ENCODE measurements around the gene CPT1C. TPM values are rescaled to one million over a fixed set of nuclear protein-coding genes. Genes with fewer than 3 reads are reported as not detected.

CPT1C gene
- total and polyA plus RNA-seq, 2 donors (not counting 1 experiment from before 2014, with no cell fraction given): 0.30 to 1.7 TPM

DNA sequence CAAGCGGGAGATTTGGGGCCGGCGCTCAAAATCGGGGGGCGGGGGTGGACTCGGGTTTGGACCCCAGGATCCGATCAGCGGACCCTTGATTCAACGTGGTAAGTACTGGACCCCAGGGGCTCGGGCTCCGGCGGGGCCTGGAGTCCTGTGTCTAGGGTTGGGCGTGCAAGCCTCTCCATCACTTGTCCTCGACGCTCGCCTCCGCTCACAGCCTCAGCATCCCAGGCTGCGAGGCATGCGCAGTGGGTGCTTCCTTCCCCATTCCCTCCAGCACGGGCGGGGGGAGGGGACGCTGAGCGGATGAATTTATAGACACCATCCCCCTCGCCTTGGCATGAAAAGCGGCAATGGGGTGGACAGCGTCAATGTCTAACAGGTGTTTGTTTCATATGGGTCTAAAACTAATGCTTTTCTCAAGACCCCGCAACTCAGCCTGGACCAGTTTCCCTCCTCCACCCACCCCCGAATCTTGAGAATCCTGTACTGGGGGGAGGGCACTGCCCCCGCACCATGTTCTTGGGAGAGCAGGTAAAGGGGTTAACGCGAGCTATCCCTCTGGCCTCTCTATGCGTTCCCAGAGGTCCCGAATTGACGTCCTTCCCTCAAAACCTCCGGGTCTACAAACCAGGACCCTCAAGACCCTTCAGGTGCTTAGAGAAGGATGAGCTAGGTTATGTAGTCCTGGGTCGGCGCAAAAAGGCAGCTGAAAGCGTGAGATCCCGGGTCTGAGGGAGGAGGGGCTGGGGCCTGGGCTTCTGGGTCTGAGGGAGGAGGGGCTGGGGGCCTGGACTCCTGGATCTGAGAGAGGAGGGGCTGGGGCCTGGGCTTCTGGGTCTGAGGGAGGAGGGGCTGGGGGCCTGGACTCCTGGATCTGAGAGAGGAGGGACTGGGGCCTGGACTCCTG is 579 bp downstream of the CPT1C start:
- Histone ChIP-seq H3K36me3 (replicated peaks in 1 of 2; ENCODE audit: control extremely low read depth in 1 of 2, control insufficient read depth in 1 of 2, extremely low read depth in 1 of 2, insufficient read depth in 2 of 2, low read length in 1 of 2) (peaks cover 0 to 13% of the 10 kb centered on the region in 2 experiments), H3K27me3 (replicated peaks in 1 of 4; ENCODE audit: control extremely low read depth in 1 of 4, control insufficient read depth in 3 of 4, insufficient read depth in 4 of 4, low read length in 3 of 4) (peaks cover 0 to 33% (median 14%) of the 10 kb centered on the region in 4 experiments), H2AFZ (ENCODE audit: insufficient read depth, low read depth, low read length, poor library complexity, severe bottlenecking) (peak overlapping the region; percentile 76), H3K4me2 (replicated peaks; ENCODE audit: low read depth, low read length, poor library complexity, severe bottlenecking) (peak overlapping the region; percentile 87), H4K20me1 (ENCODE audit: control insufficient read depth, insufficient read depth, low read length, poor library complexity, severe bottlenecking) (peaks cover 23% of the 10 kb centered on the region), H3K9ac (ENCODE audit: low read length) (peak overlapping the region; percentile 62), H3K4me1 (ENCODE audit: control insufficient read depth in 2 of 2, insufficient read depth in 2 of 2, low read length in 2 of 2) (peaks cover 25% of the 10 kb centered on the region in 2 donors), H3K4me3 (ENCODE audit: control extremely low read depth in 1 of 5, extremely low read depth in 1 of 5, insufficient read depth in 1 of 5, low read depth in 2 of 5, low read length in 4 of 5) (peak overlapping the region in 4 of 5 experiments; percentile 42 to 58 (median 46)), H3K79me2 (ENCODE audit: control insufficient read depth, insufficient read depth, low read length) (no peaks in the 10 kb centered on the region), H3K27ac (ENCODE audit: low read length in 2 of 2) (no peak overlapping the region), H3K9me3 (ENCODE audit: control extremely low read depth in 1 of 3, control insufficient read depth in 2 of 3, insufficient read depth in 1 of 3, low read length in 2 of 3) (peaks cover 0 to 8% (median 0%) of the 10 kb centered on the region in 3 donors)
- DNase-seq: peak; percentile 56
- Mint-ChIP-seq H3K27ac (peak overlapping the region; percentile 54), H3K9me3 (ENCODE audit: insufficient read depth) (no peaks in the 10 kb centered on the region), H3K4me3 (peak overlapping the region; percentile 89), H3K4me1 (peaks cover 22% of the 10 kb centered on the region), H3K27me3 (peaks cover 31% of the 10 kb centered on the region)
- ATAC-seq (ENCODE audit: low read depth): peak; percentile 26
- TF ChIP-seq EZH2 (IDR thresholded peaks at IDR 0.05; ENCODE audit: borderline replicate concordance, insufficient read depth, low read depth, low read length, poor library complexity, severe bottlenecking) (no peak), CTCF (IDR thresholded peaks at IDR 0.05) (no peak)
- intact Hi-C loops (cut with micrococcal nuclease): no loop called here
- WGBS (ENCODE audit: insufficient coverage): 30% methylated on average over 29 of the region's 39 CpGs
- ChIA-PET CTCF (interaction anchor here (1.7 kb wide), 1 partner anchor 10 kb away, joined by 6 read pairs; no protein-coding TSS in a partner anchor), POLR2A (interaction anchor here (0.6 to 0.7 kb wide), 3 partner anchors 9 to 833 kb away, joined by 3 to 12 read pairs (median 4); no protein-coding TSS in a partner anchor)

GRCh38 chr19:49692147-49692506 is 1.2 kb downstream of the CPT1C start:
- peaks cover 31% of the 10 kb centered on the region for H3K27me3 Mint-ChIP-seq
- H3K79me2 ChIP-seq (ENCODE audit: control insufficient read depth, insufficient read depth, low read length): no peaks in the 10 kb centered on the region
- H3K4me3 ChIP-seq (ENCODE audit: control extremely low read depth in 1 of 5, extremely low read depth in 1 of 5, insufficient read depth in 1 of 5, low read depth in 2 of 5, low read length in 4 of 5): no peak overlapping the region
- no peak for ATAC-seq (ENCODE audit: low read depth)
- 90% methylated on average over 16 of the region's 16 CpGs for WGBS (ENCODE audit: insufficient coverage)
- peaks cover 0 to 33% (median 14%) of the 10 kb centered on the region in 4 experiments for H3K27me3 ChIP-seq (replicated peaks in 1 of 4; ENCODE audit: control extremely low read depth in 1 of 4, control insufficient read depth in 3 of 4, insufficient read depth in 4 of 4, low read length in 3 of 4)
- intact Hi-C loops (cut with micrococcal nuclease): no loop called here
- peaks cover 22% of the 10 kb centered on the region for H3K4me1 Mint-ChIP-seq
- H3K27ac Mint-ChIP-seq: no peak overlapping the region
- peaks cover 0 to 8% (median 0%) of the 10 kb centered on the region in 3 donors for H3K9me3 ChIP-seq (ENCODE audit: control extremely low read depth in 1 of 3, control insufficient read depth in 2 of 3, insufficient read depth in 1 of 3, low read length in 2 of 3)
- peaks cover 23% of the 10 kb centered on the region for H4K20me1 ChIP-seq (ENCODE audit: control insufficient read depth, insufficient read depth, low read length, poor library complexity, severe bottlenecking)
- TF ChIP-seq CTCF (IDR thresholded peaks at IDR 0.05) (no peak), EZH2 (IDR thresholded peaks at IDR 0.05; ENCODE audit: borderline replicate concordance, insufficient read depth, low read depth, low read length, poor library complexity, severe bottlenecking) (no peak)
- no peak for DNase-seq
- CTCF ChIA-PET: no interaction called here
- no peak overlapping the region for H2AFZ ChIP-seq (ENCODE audit: insufficient read depth, low read depth, low read length, poor library complexity, severe bottlenecking)
- POLR2A ChIA-PET: interaction anchor here (0.7 kb wide), 1 partner anchor 188 kb away, joined by 12 read pairs; no protein-coding TSS in a partner anchor
- no peak overlapping the region for H3K27ac ChIP-seq (ENCODE audit: low read length in 2 of 2)
- peaks cover 25% of the 10 kb centered on the region in 2 donors for H3K4me1 ChIP-seq (ENCODE audit: control insufficient read depth in 2 of 2, insufficient read depth in 2 of 2, low read length in 2 of 2)
- peaks cover 0 to 10% of the 10 kb centered on the region in 2 experiments for H3K36me3 ChIP-seq (replicated peaks in 1 of 2; ENCODE audit: control extremely low read depth in 1 of 2, control insufficient read depth in 1 of 2, extremely low read depth in 1 of 2, insufficient read depth in 2 of 2, low read length in 1 of 2)
- no peaks in the 10 kb centered on the region for H3K9me3 Mint-ChIP-seq (ENCODE audit: insufficient read depth)
- no peak overlapping the region for H3K4me2 ChIP-seq (replicated peaks; ENCODE audit: low read depth, low read length, poor library complexity, severe bottlenecking)
- no peak overlapping the region for H3K9ac ChIP-seq (ENCODE audit: low read length)
- peak overlapping the region; percentile 33 for H3K4me3 Mint-ChIP-seq
